HG03457 (cell line): Measurements from ENCODE around the gene UBN2.
A peak's percentile ranks its signal among the peaks of the same experiment; 100 is the strongest.

Source experiments
- ATAC-seq: cut with Tn5 transposase; IDR thresholded peaks from one replicate; pipeline ENCODE4 v1.9.1; 2021; ENCODE audit warnings: moderate number of reproducible peaks; ENCODE audit not compliant: unreplicated experiment

Gene UBN2

GRCh38 chr7:139341058-139341775 is 110.2 kb downstream of the UBN2 start, which contains the start of gene FMC1:
FMC1 (plus strand) TSS chr7:139341337; CDS start chr7:139341385, 48 bp downstream.
- ATAC-seq: peak; percentile 40

GRCh38 chr7:139341776-139342226 is 110.8 kb downstream of the UBN2 start:
- ATAC-seq: no peak

GRCh38 chr7:139345042-139345441 is 114.0 kb downstream of the UBN2 start:
- no peak for ATAC-seq

- ATAC-seq: no peak
These were observed 120.0 kb downstream of the UBN2 start for GRCh38 chr7:139351027-139351426.

- no peak for ATAC-seq
These were observed 123.7 kb downstream of the UBN2 start for GRCh38 chr7:139354729-139355128.

- no peak for ATAC-seq
These were observed 124.3 kb downstream of the UBN2 start for GRCh38 chr7:139355320-139355719.
